Left cardiac atrium (tissue), 4 donors: ENCODE data around the gene NR6A1. TPM values are rescaled to one million over a fixed set of nuclear protein-coding genes. Genes with fewer than 3 reads are reported as not detected.

Experiments
- ATAC-seq, 2 donors: fragments of 200-7000 bp; cut with Tn5 transposase; one replicate each; pipeline ENCODE4 v1.9.1; 2020; ENCODE audit warnings: mild to moderate bottlenecking in 2 of 2, moderate library complexity in 2 of 2
- DNase-seq: peaks from one replicate; pipeline ENCODE4 v3.0.0-alpha.2; 2020
- intact Hi-C, 2 donors: fragments of 100-400 bp; cut with DNase I; formaldehyde crosslinking; loops; one replicate each; pipeline versions ENCODE4 v1.14.1 to v1.15.1; 2022 to 2023
- total RNA-seq, 2 donors: library from RNA; stranded (reverse); fragmentation: NEBNext Ultra II Directional; extraction: Animal tissue kit (Norgen Biotek cat#: 25700); gene quantifications; one replicate each; pipeline ENCODE4 v1.2.1, GENCODE V29; 2021
- donor health status: DM: no; HTN: yes; CAD: no.
- donor health status: DM: no; HTN: yes; CAD: no; lungs with severe emphysema.
- donor health status: DM: yes; HTN: yes; CAD: no.
- donor health status: Dilated cardiomyopathy.

Gene NR6A1
- total RNA-seq, 2 donors from 2014 or later, result 1.2 to 1.3 TPM

- ATAC-seq (no peak), DNase-seq (no peak)
- intact Hi-C loops, result no loop called here
Measured at GRCh38 chr9:124708633-124709291, 62.3 kb downstream of the NR6A1 start.

DNA sequence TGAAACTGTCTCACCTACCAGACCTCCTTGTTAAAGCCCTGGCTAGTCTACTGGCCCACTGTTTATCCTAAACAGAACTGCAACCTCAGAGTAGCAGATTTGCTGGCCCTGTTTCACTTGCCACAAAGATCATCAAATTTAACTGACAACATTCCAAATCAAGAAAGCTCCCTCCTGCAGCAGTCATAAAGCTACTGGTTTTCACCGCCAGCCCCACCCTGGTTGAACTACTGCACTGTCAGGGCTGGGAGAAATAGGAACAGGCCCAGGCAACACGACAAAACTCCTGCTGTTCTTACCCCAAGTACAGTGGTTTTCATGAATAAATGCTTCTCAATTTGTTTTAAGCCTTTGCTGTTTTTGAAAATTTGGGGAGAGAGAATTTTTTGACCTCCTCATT, 63.0 kb downstream of the NR6A1 start:
- intact Hi-C loops, result no loop called here
- DNase-seq (no peak), ATAC-seq (no peak)

- intact Hi-C loops, result no loop called here
- DNase-seq (no peak), ATAC-seq (no peak)
Measured at GRCh38 chr9:124707666-124708065, 63.4 kb downstream of the NR6A1 start.

DNA sequence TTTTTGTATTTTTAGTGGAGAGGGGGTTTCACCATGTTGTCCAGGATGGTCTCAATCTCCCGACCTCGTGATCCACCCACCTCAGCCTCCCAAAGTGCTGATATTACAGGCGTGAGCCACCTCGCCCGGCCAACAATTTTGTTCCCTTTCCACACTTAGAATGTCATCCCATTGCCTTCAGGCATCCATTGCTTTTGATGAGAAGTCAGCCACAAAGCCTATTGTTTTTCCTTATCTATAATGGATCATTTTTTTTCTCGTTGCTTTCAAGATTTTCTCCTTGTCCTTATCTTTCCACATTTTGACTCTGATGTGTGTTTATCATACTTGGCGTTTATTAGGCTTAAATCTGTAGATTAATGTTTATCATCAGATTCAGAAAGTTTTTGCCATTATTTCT, 64.4 kb downstream of the NR6A1 start:
- intact Hi-C loops, result no loop called here
- DNase-seq, result no peak
- ATAC-seq, result no peak

DNA sequence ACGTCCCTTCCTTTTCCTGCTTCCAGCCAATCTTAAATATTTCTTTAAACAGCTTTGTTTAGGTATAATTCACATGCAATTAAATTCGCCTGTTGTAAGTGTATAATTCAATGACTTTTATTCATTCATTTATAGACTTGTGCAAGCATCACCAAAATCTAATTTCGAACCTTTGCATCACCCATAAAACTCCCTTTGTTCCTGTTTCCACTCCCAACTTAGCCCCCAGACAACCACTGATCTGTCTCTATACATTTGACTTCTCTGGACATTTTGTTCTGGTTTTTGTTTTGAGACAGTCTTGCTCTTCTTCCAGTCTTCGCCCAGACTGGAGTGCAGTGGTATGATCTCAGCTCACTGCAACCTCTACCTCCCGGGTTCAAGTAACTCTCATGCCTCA, 71.5 kb downstream of the NR6A1 start:
- ATAC-seq, result no peak
- DNase-seq, result no peak
- intact Hi-C loops, result no loop called here

- DNase-seq (no peak), ATAC-seq (peak in 1 of 2 donors; percentile 55)
- intact Hi-C loops, result no loop called here
Measured at GRCh38 chr9:124698265-124698664, 72.8 kb downstream of the NR6A1 start.

DNA sequence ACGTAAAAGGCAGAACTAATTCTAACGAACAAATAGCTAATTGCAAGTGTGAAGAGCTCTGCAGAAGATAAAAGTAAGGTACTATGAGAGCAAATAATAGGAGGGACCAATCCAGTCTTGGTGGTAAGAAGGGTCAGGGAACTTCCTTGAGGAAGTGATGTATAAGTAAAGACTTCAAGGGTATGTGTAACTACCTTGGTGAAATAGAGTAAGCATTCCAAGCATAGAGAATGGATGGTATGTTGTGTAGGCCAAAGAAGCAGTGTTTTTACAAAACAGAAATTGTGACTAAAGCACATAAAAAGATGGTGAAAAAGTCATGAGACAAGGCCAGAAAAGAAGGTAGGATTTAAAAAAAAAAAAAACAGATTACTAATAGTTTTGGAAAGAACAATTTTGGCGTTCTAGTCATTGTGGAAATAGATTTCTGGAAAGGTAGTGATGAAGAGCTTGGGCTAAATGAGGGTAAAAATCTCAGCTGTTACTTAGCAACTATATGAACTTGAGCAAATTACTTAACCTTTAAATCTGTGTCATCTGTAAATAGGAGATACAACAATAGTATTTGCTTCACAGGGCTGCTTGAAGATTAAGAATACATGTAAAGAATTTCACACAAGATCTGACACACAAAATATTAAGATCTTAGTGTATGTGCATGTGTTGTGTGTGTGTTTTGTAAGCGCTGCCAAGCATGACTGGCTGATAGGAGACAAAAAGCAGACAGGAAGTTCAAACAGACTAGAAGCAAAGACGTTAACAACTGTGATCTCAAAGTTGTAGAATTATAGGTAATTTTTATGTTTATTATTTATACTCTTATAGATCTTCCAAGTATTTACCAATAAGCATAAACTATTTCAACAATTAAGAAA, 73.5 kb downstream of the NR6A1 start:
- ATAC-seq, result peak in 1 of 2 donors; percentile 59
- no peak for DNase-seq
- intact Hi-C loops, result no loop called here

DNA sequence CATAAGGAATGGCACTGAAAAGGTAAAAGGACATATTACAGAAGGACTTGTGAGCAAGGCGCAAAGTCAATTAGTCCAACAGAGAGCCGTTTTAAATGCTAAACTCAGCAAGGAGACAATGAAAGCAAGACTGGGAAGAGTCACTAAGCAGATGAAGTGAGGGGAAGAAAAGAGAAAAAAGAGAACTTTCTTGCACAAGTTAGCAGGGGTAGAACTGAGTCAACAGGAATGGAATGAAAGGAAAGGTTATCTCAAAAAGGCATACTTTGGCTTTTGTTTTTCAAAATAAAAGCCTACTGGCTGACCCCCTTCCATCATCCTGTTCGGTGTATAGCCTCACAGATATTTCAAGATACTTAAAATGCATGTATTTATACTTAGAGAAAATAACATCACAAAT, 75.0 kb downstream of the NR6A1 start:
- ATAC-seq (no peak), DNase-seq (no peak)
- intact Hi-C loops, result no loop called here

DNA sequence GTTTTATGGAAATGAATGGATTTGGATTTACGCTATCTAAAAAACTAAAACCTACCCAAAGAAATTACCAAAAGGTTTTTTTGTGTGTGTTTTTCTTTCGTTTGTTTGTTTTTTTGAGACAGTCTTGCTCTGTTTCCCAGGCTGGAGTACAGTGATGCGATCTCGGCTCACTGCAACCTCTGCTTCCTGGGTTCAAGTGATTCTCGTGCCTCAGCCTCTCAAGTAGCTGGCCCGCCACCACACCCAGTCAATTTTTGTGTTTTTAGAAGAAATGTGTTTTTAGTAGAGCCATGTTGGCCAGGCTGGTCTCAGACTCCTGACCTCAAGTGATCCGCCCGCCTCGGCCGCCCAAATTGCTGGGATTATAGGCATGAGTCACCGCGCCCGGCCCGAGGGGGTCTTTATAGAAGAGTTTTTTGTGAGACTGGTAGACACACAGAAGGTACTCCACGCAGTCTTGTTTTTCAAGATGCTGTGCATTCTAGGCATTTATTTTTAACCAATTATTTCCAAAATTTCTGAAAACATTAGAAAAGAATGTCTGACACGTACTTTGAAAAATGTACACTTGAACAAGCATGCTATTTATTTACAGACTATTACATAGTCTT, 75.7 kb downstream of the NR6A1 start:
- intact Hi-C loops, result no loop called here
- no peak for DNase-seq
- no peak for ATAC-seq

DNA sequence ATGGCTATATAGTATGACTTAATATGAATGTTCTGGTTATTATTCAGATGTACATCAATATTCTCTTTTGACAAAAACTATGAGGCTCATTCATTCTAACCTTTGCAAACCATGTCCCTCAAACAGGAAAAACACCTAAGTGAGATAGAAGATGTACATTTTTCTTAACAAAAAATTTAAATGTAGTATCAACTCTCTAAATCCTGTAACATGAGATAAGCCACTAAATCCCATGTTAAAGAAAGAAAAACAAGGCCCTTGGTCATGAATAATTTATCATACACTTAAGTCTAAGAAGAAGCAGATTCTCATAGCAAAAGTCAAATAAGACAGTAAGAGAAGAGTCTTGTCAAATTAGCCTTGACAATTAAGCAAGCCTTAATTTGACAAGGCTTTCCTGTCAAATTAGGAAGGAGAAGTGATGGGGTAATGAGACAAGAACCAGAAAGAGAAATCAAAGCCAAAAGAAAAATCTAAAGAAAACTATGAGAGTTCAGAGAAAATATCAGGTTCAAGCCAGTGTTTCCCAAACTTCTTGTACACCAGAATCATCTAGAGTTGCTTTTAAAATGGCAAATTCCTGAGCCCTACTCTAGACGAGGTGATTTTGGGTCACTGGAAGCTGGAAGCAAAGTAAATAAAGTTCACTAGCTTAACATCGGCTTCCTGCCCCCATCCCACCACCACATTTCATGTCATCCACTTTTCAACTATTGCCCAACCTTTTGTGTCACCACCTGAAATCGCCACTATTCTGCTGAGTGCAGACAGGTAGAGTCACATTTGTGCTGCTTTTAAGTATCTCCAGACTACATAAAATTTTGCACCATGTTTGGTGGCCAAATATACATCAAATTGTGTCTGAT, 76.5 kb downstream of the NR6A1 start:
- no peak for ATAC-seq
- intact Hi-C loops, result no loop called here
- DNase-seq, result no peak

DNA sequence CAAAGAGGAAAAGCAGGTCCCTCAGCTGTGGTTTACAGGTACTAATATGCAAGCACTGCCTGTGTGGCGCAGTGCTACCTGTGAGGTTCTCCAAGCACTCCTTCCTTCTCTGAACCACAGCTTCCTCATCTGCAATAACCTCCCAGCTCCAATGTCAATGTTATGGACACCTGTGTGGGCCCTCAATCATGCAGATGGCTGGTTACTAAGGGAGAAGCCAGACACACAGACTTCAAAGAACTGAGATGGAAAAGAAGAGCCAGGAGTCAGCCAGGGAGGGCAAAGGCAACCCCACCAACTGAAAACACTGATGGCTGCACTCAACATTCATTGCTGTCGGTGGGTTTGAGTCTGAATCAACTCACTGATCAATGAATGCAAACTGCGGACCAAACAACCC, 77.7 kb downstream of the NR6A1 start:
- no peak for DNase-seq
- intact Hi-C loops, result no loop called here

GRCh38 chr9:124688238-124688904, 82.7 kb downstream of the NR6A1 start:
- intact Hi-C loops, result no loop called here
- ATAC-seq (no peak), DNase-seq (no peak)

More for the DNA sequence above, 77.7 kb downstream of the NR6A1 start:
- ATAC-seq, result no peak

- no peak for ATAC-seq
- no peak for DNase-seq
- intact Hi-C loops, result no loop called here
Measured at GRCh38 chr9:124686918-124687317, 84.2 kb downstream of the NR6A1 start.

- intact Hi-C loops, result no loop called here
- no peak for DNase-seq
- peak in 1 of 2 donors; percentile 34 for ATAC-seq
Measured at GRCh38 chr9:124685217-124685616, 85.9 kb downstream of the NR6A1 start.

DNA sequence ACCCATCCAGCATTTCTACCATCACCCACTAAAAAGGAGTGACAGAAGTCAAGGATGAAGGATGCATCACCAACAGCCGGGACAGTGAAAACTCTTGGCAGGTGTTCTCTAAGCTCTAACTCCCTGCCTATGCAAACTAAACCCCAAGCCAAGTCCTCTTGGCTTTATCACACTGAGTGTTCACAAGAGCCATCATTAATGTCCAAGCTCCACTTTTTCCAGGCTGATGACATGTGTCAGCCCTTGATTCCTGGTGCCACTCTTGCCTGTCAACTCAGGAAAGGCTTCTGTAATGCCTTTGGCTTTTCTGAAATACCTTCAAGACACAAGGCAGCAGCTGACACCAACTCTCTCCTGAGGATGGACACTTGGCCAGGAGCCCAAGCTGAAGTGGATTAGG, 86.9 kb downstream of the NR6A1 start:
- intact Hi-C loops, result no loop called here
- peak; percentile 80 to 96 for ATAC-seq
- no peak for DNase-seq

DNA sequence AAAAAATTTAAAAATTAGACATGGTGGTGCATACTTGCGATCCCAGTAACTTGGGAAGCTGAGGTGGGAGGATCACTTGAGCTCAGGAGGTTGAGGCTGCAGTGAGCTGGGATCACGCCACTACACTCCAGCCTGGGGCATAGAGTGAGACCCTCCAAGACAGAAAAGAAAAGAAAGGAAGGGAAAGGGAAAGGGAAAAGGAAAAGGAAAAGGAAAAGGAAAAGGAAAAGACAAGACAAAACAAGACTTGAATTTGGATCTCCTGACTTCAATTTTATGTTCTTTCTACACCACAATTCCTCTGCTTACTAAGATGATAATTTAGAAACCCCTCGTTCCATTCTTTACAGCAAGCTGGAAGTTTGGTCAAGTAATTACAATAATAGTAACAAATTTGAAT, 88.1 kb downstream of the NR6A1 start:
- intact Hi-C loops, result no loop called here
- DNase-seq (no peak), ATAC-seq (no peak)

GRCh38 chr9:124680714-124681390, 90.3 kb downstream of the NR6A1 start:
- DNase-seq (no peak), ATAC-seq (no peak)
- intact Hi-C loops, result no loop called here

- ATAC-seq (no peak), DNase-seq (no peak)
- intact Hi-C loops, result no loop called here
Measured at GRCh38 chr9:124680049-124680448, 91.1 kb downstream of the NR6A1 start.
